Fibroblast of skin of right biceps (primary cell): ENCODE data around the gene CRIP3.
A peak's percentile ranks its signal among the peaks of the same experiment; 100 is the strongest.

ENCODE experiments used
- DNase-seq: peaks from one replicate; pipeline ENCODE4 v3.0.0-alpha.2; 2013

CRIP3 gene

DNA sequence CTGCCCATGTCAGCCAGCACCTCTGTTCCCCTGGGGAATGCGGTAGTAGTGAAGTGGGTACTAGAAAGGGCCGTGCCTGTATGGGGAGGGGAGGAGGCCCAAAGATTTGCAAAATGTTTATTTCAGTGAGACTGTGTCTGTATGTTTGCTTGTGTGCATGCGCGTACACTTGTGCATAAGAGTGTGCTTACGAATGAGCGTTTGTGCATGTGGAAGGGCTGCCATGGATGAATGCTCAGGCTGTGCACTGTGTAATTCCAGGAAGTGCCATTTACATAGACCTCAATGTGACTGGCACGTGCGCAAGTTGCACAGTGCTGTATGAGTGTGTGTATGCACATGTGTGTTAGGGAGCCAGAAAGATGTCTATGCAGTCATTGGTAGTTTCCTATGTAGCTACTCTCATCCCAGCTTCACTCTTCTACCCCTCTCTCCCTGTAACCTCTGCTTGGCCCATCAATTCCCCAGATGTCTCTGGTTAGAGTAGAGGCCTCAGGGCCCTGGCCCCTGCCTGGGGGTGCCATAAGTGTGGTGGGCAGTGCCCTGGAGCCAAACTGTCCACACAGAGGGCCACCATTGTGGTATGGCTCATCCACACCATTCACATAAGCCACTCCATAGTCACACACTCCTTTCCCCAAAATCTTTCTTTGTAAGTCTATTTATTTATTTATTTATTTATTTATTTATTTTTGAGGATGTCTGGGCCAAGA lies 37.4 kb downstream of the CRIP3 start:
- DNase-seq, result no peak

DNA sequence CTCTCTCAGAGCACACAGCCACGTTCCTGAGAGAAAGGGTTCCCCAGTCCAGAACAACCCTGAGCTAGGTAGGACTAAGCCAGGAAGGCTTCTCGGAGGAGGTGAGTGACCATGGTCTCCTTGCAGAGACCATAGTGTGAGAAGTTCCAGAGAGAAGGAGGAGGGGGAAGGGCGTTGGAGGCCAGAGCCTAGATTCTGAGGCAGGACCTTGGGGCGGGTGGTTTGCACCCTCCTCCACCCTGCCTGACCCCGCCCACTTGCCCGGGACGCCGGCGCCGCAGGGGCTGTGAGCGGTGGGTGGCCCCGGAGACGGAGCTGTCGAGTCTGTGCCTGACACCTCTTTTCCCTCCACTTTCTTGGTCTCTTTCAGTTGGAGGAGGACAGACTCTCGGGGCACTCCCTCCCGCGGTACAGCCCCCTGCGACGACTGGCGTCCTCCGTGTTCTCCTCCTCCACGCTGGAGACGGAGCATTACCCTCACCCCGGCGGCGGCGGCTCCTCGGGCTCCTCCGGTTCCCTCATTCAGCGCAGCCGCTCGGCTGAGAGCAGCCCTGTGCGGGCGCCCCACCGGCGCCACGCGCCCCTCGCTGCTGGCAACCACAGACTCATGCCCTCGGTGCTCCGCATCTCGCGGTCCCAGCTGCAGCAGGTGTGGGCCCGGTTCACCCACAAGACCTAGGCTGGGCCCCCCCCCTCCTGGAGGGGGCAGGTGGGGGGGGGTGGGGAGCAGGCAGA lies 39.2 kb downstream of the CRIP3 start:
- DNase-seq, result peak; percentile 33

DNA sequence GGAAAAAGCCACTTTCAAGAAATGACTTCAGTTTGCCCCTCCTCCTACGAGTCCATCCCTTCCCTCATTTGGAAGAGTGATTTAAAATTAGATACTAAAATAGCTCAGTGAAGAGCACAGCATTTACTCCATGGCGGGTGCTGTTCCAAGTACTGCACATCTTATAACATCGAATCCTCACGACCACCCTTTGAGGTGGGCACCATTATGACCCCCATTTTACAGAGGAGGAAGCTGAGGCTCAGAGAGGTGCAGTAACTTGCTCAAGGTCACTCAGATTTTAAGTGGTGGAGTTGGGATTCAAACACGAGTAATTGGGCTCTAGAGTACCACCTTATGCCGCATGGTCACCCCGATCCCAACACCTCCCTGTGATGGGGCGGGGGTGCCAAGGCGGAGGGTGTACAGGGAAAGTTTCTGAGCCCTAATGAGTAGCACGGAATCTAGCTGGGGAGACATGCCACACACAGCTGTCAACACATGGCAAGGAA lies 39.8 kb downstream of the CRIP3 start:
- peak; percentile 22 for DNase-seq

DNA sequence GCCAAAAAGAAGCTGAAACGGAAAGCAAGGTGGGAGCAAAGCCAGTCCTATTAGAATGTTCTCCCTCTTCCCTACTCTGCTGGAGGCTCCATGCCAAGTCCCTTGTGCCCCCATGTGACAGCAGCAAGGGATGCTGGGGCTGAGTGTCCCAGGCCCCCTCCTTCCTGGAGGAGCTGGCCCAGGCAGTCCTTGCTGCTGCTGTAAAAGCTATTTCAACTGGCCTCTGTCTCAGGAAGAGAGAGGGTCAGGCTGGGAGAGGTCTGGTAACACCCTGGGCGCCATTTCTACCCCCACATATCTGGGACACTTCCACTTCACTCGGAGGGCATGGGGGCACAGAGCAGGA lies 40.3 kb downstream of the CRIP3 start:
- no peak for DNase-seq

DNA sequence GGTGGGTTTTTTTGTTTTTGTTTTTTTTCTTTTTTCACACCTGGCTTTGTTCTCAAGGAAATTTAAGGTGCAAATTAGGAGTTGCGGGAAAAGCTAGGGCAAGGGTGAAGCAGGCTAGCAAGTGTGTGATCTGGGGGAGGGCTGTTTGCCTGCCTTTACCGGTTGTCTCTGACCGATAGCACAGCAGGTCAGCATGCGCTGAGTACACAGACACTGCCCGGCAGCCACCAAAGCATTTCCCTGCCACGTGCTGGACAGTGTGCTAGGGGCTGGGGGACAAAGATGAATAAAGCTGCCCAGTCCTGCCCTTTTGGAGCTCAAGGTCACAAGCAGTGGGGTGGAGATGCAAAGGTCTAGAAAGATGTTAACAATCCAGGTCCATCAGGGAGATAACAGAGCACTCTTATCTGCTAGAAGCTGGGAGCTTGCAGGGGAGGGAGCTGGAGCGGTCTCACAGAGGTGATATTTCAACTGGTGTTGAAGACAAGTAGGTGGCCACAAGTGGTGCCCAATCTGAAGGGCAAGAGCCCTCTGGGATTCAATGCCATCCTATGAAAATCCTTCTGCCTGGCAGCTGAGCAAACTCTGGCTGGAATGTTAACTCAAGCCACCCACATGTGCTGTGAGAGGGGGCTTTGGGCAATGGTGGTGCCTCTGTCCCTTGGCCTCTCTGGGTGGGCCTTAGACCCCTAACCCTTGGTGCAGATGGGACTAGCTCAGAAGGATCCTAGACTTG lies 40.8 kb downstream of the CRIP3 start:
- no peak for DNase-seq

DNA sequence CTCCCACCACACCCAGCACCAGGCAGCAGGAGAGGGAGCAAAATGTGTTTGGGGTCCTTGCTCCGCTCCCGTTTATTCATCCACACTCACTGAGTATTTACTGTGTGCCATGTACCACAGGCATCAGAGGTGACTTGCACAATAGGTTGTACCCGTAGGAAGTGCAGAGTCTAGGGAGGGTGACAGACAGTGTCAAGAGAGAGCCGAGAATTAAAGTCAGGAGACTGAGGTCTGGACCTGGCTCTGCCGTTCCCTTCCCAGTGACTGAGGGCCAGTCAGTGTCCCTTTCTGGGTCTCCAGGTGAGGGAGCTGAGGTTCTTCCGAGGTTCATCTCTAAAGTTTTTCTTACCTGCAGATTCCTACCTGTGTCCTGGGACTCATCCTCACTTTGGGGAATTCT lies 43.1 kb downstream of the CRIP3 start:
- no peak for DNase-seq

DNA sequence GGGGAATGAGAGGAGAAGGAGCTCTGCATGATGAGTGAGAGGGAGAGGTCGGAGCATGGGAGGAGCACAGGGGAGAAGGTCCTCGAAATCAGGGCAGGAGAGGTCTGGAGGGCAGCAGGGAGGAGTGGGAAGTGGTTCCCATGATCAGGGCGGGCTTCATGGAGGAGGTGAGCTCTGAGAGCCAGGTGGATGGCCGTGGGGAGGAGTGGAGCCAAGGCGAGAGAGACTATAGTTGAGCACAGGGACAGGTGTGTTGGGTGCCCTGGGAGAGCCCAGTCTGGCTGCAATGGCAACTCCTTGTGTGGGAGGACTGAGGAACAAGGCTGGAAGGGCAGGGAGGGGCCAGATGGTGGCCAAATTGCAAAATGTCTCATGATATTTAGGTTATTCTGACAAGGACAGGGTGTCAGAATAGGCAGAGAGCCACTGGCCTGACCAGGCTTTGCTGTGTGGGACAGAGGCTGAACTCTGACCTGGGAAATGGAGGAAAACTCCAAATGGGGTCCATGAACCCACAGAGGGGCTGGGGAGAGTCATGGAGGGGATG lies 44.0 kb downstream of the CRIP3 start:
- no peak for DNase-seq

DNA sequence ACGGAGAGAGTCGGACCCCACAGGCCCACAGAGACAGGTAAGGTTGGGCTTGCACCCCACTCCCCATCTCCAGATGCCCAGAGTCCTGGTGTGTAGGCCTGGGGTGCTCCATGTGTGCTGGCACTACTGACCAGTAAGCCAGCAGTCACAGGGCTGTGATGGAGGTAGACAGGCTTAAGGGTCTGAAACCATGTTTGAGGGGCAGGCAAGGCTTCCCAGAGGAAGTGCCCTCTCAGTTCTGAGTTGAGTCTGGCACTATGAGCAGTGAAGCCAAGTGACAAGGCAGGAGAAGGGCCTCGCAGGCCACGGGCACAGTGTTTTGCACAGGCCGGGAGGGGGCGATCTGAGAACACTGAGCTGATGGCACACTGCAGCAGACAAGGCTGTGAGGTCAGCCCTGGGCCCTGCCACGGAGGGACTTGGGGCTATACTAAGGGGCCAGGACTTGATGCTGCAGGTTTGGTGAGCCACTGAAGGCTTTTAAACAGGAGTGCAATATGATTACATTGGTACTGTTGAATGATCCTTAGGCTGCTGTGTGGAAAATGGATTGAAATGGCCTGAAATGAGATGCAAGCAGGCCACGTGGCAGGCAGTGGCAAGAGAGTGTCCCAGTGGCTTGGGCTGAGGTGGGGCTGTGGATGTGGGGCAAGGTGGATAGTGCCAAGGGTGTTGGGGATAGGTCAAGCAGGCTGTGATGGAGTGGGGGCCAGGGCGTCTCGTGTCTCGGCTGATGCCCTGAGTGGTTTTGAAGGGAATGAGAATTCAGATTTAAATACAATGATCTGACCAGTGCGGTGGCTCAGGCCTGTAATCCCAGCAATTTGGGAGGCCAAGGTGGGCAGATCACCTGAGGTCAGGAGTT lies 45.1 kb downstream of the CRIP3 start:
- peak; percentile 63 for DNase-seq

DNA sequence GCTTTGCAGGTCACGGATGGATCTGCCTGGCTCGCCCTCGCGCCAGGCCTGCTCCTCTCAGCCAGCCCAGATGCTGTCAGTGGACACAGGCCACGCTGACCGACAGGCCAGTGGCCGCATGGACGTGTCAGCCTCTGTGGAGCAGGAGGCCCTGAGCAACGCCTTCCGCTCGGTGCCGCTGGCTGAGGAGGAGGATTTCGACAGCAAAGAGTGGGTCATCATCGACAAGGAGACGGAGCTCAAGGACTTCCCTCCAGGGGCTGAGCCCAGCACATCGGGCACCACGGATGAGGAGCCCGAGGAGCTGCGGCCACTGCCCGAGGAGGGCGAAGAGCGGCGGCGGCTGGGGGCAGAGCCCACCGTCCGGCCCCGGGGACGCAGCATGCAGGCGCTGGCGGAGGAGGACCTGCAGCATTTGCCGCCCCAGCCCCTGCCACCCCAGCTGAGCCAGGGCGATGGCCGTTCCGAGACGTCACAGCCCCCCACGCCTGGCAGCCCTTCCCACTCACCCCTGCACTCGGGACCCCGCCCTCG lies 45.8 kb downstream of the CRIP3 start:
- no peak for DNase-seq

DNA sequence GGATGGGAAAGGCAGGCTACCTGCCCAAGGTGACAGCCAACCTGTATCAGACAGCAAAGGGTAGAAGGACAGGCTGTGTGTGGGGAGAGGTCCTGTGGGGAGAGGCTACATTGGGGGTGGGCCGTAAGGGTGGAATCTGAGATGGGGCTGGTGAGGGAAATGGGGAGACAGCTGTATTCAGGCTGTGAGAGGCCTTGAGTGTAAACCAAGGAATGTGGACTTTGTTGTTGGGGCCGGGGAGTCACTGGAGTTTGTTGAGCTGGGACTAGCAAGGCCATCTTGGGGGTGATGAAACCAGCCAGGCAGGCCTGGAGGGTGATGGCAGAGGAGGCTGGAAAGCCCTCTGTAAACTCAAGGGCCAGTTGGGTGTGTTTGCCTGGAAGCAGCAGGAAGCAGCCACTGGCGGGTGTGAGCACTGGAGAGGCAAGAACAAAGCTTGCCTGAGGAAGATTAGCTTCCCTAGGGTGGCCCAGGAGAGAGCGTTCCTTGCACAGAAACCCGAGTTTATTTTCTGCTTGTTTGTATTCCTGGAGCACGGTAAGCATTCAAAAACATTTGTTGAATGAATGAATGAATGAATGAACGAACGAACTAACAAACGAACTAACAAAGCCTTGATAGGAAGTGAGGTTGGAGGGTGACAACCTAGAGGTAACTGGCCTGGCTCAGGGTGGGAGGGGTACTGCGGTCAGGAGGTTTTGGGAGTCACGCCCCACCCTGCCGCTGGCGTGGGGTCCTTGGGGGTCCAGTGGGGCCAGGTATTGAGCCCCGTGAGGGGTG lies 46.4 kb downstream of the CRIP3 start:
- DNase-seq, result no peak

DNA sequence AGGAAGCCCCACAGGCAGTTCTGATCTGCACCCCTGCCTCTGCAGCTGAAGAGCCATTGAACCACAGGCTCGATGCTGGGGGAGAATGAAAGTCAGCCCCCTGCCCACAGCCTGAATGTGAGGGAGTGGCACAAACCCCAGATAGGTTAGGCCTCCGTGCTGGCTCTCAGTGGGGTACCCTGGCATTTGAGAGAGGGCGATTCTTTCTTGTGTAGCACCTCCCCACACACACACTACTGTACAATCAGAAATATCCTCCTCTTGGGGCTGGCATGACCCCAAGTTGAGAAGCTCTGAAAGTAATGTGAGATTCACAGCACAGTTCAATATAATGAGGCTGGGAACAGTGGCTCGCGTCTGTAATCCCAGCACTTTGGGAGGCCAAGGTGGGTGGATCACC lies 47.4 kb downstream of the CRIP3 start:
- DNase-seq, result no peak

DNA sequence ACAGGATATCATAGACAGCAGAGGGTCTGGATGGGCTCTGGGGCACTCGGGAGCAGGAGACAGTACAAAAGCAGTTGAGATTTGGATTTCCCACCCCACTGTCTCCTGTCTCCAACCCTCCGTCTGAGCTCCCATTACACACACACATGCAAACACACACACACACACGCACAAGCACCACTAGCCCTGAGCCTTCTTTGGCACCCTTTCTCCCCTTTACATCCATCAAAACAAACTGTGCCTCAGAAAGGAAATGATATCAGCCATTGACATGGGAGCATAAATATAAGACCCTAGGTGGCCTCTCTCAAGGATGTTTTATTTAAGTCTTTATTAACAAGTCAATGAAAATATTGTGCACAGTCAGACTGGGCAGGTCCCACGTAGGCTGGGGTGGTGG lies 47.8 kb downstream of the CRIP3 start:
- DNase-seq, result no peak

DNA sequence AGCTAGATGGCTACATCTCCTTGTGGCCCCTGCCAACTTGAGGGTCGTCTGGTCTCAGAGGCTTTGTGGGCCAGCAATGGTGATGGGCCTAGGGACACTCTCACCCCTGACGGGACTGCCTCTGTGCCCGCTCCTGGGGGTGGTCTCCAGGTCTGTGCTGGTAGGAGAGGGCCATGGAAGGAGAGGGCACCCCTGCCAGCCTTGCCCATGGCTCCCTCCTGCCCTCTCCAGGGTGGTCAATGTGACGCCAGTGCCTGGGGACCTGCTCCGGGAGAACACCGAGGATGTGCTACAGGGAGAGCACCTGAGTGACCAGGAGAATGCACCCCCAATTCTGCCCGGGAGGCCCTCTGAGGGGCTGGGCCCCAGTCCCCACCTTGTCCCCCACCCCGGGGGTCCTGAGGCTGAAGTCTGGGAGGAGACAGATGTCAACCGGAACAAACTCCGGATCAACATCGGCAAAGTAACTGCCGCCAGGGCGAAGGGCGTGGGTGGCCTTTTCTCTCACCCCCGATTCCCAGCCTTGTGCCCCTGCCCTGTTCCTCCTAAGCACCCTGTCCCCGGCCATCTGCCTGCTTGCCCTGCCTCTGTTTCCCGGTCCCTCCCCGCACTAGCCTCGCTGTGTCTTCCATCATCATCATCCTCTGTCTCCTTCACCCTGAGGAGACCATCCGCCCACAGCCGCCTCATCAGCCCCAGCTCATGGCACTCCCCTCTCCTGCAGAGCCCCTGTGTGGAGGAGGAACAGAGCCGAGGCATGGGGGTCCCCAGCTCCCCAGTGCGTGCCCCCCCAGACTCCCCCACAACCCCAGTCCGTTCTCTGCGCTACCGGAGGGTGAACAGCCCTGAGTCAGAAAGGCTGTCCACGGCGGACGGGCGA lies 49.6 kb downstream of the CRIP3 start:
- no peak for DNase-seq

DNA sequence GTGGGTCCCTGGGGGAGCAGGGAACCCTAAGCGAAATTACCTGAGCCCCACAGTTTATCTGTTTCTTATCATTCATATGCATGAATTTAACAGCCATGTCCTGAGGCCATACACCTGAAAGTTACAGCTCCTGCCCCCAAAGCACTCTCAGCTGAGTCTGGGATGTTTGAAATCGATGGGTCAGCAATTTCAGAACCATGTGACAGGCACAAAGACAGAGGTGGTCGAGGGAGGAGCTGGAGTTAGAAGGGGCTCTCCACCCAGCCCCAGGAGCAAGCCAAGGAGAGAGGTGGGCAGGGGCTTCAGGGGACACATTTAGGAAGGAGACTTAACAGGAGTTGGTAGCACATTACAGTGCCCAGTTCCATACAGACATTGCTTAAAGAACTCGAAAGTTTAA lies 50.4 kb downstream of the CRIP3 start:
- DNase-seq, result no peak

DNA sequence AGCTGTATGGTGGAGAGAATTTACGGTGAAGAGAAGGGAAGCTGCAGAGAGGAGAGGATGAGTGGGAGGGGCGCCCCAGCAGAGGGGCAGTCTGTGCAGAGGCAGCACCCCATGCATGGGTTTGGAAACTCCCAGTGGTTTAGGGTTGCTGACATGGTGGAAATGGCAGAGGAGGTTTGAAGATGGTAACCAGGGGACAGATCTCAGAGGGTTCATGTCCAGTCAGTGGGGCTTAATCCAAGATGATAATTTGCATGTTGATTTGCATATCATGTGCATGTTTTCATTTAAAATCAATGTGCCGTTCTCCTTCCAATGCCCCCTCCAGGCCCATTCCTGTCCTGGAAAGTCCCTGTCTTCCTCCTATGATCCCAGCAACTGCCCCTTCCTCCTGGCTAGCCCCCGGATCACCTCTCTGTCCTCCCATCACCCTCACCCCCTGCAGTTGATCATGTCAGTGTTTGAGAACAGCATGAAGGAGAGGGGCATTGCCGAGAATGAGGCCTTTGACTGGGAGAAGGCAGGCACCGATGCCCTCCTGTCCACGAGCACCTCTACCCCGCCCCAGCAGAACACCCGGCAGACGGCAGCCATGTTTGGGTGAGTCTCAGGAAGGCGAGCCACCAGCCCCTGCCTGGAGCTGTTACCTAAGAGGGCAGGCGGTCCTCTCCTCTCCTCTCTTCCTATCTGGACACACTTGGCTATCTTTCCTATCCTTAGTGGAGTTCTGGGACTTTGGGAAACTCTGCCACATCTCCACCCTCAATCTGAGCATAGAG lies 51.1 kb downstream of the CRIP3 start:
- no peak for DNase-seq

DNA sequence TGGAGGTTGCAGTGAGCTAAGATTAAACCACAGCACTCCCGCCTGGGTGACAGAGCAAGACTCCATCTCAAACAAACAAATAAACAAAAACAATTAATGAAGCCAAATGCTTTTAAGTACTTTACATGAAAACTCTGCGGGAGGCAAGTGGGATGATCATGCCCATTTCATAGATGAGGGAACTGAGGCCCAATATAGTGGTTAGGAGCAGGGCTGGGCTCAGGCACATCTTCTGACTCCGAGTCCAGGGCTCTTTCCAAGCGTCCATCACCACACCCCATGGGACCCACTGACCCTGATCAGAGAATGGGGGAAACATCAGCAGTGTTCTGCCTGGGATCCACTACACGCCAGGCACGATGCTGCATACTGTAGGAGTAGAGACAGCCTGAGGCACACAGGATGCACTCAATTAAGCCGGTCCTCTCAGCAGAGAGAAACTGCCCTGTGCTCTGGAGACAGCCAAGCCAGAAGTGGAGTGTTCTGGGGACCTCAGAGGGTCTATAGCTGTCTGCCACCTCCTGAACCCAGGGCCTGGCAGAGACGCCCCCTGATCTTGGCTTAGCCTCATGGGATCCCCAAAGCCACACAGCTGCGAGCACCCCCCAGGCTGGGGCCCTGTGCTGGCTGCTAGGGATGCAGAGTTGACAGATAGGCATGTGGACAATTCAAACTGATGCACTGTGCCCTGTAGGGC lies 51.8 kb downstream of the CRIP3 start:
- DNase-seq, result no peak
